Measurements from ENCODE around the gene IRX6. TPM values are rescaled to one million over a fixed set of nuclear protein-coding genes. Genes with fewer than 3 reads are reported as not detected.

IRX6 gene
- total and polyA plus RNA-seq, 2 of the 8 experiments (the other 6 are each of a cell fraction or from before 2014, with no cell fraction given) = 0.61 TPM; not detected in 1

DNA sequence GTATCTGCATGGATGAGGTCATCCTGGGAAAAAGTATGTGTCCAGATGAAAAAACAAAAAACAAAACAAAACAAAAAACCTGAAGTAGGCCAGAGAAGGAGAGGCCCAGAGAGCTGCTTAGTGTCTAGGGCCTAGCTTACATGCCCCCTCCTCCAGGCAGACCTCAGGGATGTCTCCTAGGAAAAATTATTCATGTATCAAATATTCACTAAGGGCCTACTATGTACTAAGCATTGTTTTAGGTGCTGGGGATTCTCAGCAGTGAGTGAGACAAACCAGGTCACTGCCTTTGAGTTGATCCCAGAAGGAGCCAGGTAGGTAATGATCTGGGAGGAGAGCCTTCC, 49.5 kb downstream of the IRX6 start (continued):
- TF ChIP-seq CHD7 (IDR thresholded peaks at IDR 0.05; ENCODE audit: insufficient replicate concordance, low read length) = no peak
